Rectal smooth muscle tissue (tissue), 1 donor: ENCODE results near the gene APOL5.

ENCODE experiments used
- H3K27ac ChIP-seq: one replicate; pipeline ENCODE4 v1.7.0; 2013; ENCODE audit warnings: low read depth, low read length, inconsistent platforms
- H3K27me3 ChIP-seq: one replicate; pipeline ENCODE4 v1.7.0; 2013; ENCODE audit warnings: low read length; ENCODE audit not compliant: control insufficient read depth, insufficient read depth
- H3K36me3 ChIP-seq: one replicate; pipeline ENCODE4 v1.7.0; 2013; ENCODE audit warnings: low read length; ENCODE audit not compliant: control insufficient read depth, insufficient read depth
- H3K4me1 ChIP-seq: one replicate; pipeline ENCODE4 v1.7.0; 2013; ENCODE audit warnings: low read length; ENCODE audit not compliant: control insufficient read depth, insufficient read depth
- H3K4me3 ChIP-seq: one replicate; pipeline ENCODE4 v1.7.0; 2013; ENCODE audit warnings: low read length
- H3K9ac ChIP-seq: one replicate; pipeline ENCODE4 v1.7.0; 2013; ENCODE audit warnings: low read length

Gene APOL5

GRCh38 chr22:35719212-35719875 is 1.7 kb downstream of the APOL5 start:
- Histone ChIP-seq H3K4me1 (no peaks in the 10 kb centered on the region), H3K9ac (no peak overlapping the region), H3K27me3 (no peaks in the 10 kb centered on the region), H3K27ac (no peak overlapping the region), H3K4me3 (no peak overlapping the region), H3K36me3 (no peaks in the 10 kb centered on the region)

- H3K27me3 ChIP-seq: no peaks in the 10 kb centered on the region
- H3K4me3 ChIP-seq: no peak overlapping the region
- H3K36me3 ChIP-seq: no peaks in the 10 kb centered on the region
- H3K9ac ChIP-seq: no peak overlapping the region
- H3K27ac ChIP-seq: no peak overlapping the region
- no peaks in the 10 kb centered on the region for H3K4me1 ChIP-seq
Observed at GRCh38 chr22:35721960-35722359, 4.3 kb downstream of the APOL5 start.

- Histone ChIP-seq H3K27me3 (no peaks in the 10 kb centered on the region), H3K9ac (no peak overlapping the region), H3K27ac (no peak overlapping the region), H3K36me3 (no peaks in the 10 kb centered on the region), H3K4me3 (no peak overlapping the region), H3K4me1 (no peaks in the 10 kb centered on the region)
Observed at GRCh38 chr22:35725521-35725920, 7.8 kb downstream of the APOL5 start.

DNA sequence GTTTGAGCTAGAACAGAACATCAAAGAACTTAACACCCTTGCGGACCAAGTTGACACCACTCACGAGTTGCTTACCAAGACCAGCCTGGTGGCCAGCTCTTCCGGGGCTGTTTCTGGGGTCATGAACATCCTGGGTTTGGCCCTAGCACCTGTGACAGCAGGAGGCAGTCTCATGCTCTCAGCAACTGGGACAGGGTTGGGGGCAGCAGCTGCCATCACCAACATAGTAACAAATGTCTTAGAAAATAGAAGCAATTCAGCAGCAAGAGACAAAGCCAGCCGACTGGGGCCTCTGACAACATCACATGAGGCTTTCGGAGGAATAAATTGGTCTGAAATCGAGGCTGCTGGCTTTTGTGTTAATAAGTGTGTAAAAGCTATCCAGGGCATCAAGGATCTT is 8.7 kb downstream of the APOL5 start:
- no peaks in the 10 kb centered on the region for H3K4me1 ChIP-seq
- no peak overlapping the region for H3K9ac ChIP-seq
- no peaks in the 10 kb centered on the region for H3K36me3 ChIP-seq
- H3K4me3 ChIP-seq: no peak overlapping the region
- no peaks in the 10 kb centered on the region for H3K27me3 ChIP-seq
- H3K27ac ChIP-seq: no peak overlapping the region

- H3K36me3 ChIP-seq: no peaks in the 10 kb centered on the region
- no peaks in the 10 kb centered on the region for H3K27me3 ChIP-seq
- H3K4me1 ChIP-seq: no peaks in the 10 kb centered on the region
- H3K9ac ChIP-seq: no peak overlapping the region
- no peak overlapping the region for H3K27ac ChIP-seq
- H3K4me3 ChIP-seq: no peak overlapping the region
Observed at GRCh38 chr22:35726933-35727332, 9.3 kb downstream of the APOL5 start.

DNA sequence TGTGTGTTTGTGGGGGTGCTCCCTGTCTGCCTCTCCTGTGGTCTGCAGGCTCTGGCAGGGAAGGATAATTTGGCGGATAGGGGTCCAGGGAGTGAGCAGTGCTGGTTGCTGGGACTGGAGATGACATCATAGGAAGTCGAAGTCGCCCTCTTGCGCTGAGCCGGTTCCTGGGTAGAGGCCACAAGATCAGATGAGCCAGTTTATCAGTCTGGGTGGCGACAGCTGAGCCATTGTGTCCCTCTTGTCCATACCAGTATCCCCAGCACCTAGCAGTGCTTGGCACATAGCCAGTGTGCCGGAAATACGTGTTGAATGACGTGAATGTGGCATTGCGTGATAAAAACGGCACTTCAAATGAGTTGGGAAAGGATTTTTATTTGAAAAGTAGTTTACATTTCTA is 9.8 kb downstream of the APOL5 start:
- no peaks in the 10 kb centered on the region for H3K27me3 ChIP-seq
- H3K36me3 ChIP-seq: no peaks in the 10 kb centered on the region
- no peak overlapping the region for H3K4me3 ChIP-seq
- H3K4me1 ChIP-seq: no peaks in the 10 kb centered on the region
- no peak overlapping the region for H3K27ac ChIP-seq
- H3K9ac ChIP-seq: no peak overlapping the region

DNA sequence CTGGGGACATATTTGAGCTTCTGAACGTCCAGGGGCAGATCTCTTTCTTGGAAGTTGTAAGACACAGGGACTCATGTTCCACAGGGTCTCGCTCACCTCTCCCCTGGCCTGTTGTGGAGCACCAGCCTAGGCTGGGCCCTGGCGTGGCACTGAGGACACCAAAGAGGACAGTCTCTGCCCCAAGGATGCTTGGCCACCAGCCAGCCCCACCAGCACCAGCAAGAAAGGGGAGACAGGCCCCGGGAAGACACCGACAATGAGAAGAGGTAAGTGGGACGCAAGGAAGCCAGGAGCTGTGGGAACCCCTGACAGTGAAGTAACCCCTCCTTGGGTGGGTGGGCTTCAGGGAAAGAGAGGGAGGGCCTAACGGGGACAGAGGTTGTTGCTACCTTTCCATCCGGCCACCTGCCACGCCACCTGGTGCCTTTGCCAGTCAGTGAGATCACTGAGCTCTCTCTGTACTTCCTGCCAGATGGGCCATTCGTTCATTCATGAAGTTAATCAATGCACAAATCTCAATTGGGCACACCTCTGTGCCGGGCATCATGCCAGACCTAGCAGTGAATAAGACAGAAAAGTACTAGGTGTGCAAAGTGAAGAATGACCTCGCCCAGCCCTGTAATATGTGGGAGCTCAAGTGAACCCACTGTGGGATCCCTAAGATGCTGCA is 11.1 kb downstream of the APOL5 start:
- H3K4me3 ChIP-seq: no peak overlapping the region
- no peak overlapping the region for H3K27ac ChIP-seq
- no peaks in the 10 kb centered on the region for H3K4me1 ChIP-seq
- H3K27me3 ChIP-seq: no peaks in the 10 kb centered on the region
- H3K9ac ChIP-seq: no peak overlapping the region
- H3K36me3 ChIP-seq: no peaks in the 10 kb centered on the region

DNA sequence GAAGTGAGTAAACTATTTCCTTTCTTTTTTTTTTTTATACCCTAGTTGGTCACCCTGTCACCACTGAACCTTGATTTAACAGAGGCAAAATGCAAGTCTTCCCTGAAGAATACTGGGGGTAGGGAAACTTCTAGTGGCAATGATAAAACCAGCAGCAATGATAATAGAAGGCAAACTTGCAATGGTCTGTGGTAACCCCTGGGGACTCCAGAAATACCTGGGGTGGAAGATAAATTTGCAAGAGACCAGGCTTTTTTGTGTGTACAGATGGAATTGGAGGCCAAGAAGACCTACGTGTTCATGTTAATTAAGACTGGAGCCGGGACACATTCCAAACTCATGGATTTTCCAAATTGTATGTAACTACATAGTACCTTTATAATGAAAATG is 11.6 kb downstream of the APOL5 start:
- H3K4me1 ChIP-seq: no peaks in the 10 kb centered on the region
- H3K9ac ChIP-seq: no peak overlapping the region
- no peak overlapping the region for H3K4me3 ChIP-seq
- H3K27me3 ChIP-seq: no peaks in the 10 kb centered on the region
- no peaks in the 10 kb centered on the region for H3K36me3 ChIP-seq
- H3K27ac ChIP-seq: no peak overlapping the region

DNA sequence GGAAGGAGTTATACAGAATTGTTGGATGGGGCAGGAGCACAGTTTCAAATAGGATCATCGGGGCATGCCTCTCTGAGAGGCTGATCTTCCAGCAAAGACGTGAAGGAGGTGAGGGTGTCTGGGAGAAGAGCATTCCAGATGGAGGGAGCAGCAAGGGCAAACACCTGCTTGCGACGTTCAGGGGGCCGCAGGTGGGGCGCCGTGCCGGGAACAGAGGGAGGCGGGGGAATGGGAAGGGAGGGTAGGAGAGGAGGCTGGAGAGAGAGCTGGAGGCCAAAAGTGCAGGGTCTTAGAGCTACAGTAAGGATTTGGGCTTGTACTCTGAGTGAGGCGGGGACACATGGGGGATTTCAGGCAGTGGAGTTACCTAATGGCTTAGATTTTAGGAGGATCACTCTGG is 13.6 kb downstream of the APOL5 start:
- Histone ChIP-seq H3K27me3 (no peaks in the 10 kb centered on the region), H3K4me1 (no peaks in the 10 kb centered on the region), H3K9ac (no peak overlapping the region), H3K36me3 (no peaks in the 10 kb centered on the region), H3K27ac (no peak overlapping the region), H3K4me3 (no peak overlapping the region)

- no peak overlapping the region for H3K4me3 ChIP-seq
- no peak overlapping the region for H3K9ac ChIP-seq
- no peaks in the 10 kb centered on the region for H3K36me3 ChIP-seq
- no peak overlapping the region for H3K27ac ChIP-seq
- no peaks in the 10 kb centered on the region for H3K4me1 ChIP-seq
- no peaks in the 10 kb centered on the region for H3K27me3 ChIP-seq
Observed at GRCh38 chr22:35732116-35732515, 14.4 kb downstream of the APOL5 start.

DNA sequence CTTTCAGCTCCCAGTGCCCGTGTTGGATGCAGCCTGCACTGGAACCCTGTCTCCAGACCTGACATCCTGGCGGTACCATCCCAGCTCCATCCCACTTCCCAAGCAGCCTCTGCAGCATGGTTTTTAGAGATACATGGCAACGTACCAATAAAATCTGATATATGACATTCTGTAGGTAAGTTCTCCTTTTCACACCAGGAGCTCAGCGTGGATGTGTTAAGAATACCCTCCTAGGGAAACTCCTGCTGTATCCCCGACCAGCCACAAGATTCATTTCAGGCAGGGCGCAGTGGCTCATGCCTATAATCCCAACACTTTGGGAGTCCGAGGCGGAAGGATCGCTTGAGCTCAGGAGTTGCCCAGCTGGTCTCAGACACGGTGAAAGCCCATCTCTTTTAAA is 15.4 kb downstream of the APOL5 start:
- H3K9ac ChIP-seq: no peak overlapping the region
- no peaks in the 10 kb centered on the region for H3K36me3 ChIP-seq
- H3K27ac ChIP-seq: no peak overlapping the region
- no peaks in the 10 kb centered on the region for H3K4me1 ChIP-seq
- no peaks in the 10 kb centered on the region for H3K27me3 ChIP-seq
- H3K4me3 ChIP-seq: no peak overlapping the region

DNA sequence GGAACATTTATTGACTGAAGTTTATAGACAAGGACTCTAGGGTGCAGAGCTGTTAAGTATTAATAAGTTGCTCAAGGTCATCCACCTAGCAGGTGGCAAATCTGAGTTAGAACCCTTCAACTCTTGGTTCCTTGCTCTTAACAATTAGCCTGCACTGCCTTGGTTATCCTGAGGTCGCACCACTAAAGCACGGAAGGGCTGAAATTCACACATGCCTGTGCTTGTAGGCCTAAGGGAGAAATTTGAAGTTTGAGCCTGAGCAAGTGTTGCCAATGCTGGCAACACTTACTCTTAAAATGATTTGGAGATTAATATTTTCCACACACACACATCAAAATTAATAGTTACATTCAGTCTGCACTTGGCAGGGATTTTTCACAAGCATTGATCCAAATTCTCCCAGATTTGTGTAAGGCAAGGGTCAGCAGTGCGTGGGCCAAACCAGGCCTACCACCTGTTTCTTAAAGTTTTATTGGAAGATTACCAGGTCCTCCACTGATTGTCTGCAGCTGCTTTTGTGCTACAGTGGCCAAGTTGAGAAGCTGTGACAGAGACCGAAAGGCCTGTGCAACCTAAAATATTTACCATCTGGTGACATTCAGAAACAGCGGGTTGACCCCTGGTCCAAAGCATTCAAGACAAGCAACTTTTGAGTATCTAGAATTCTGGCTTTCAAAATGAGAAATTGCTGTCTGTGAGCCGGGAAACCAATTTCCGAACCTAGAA is 16.3 kb downstream of the APOL5 start:
- H3K27me3 ChIP-seq: no peaks in the 10 kb centered on the region
- no peak overlapping the region for H3K4me3 ChIP-seq
- H3K4me1 ChIP-seq: no peaks in the 10 kb centered on the region
- no peak overlapping the region for H3K27ac ChIP-seq
- H3K36me3 ChIP-seq: no peaks in the 10 kb centered on the region
- H3K9ac ChIP-seq: no peak overlapping the region

DNA sequence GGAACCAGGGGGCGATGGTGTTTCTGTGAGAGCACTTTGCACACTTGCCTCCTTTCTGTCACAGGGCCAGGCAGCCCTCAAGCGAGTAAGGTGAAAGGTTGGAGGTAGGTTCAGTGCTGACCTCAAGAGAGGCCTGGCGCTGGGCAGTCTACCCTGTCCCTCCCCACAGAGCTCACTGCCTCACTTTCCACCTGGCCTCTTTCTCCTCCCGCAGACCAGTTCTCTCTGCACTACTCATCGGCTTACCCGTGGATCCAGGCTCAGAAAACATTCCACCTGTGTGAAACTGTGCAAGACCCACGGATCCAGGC is 16.8 kb downstream of the APOL5 start:
- Histone ChIP-seq H3K27me3 (no peaks in the 10 kb centered on the region), H3K4me3 (no peak overlapping the region), H3K36me3 (no peaks in the 10 kb centered on the region), H3K9ac (no peak overlapping the region), H3K27ac (no peak overlapping the region), H3K4me1 (no peaks in the 10 kb centered on the region)
